Progenitor cell of endocrine pancreas (in vitro differentiated cells): ENCODE data around the gene HYDIN. TPM values are rescaled to one million over a fixed set of nuclear protein-coding genes. Genes with fewer than 3 reads are reported as not detected.
A peak's percentile ranks its signal among the peaks of the same experiment; 100 is the strongest.

ENCODE experiments used
- DNase-seq: peaks from one replicate; pipeline ENCODE4 v3.0.0; 2021; ENCODE audit warnings: low spot score; ENCODE audit not compliant: unreplicated experiment
- H3K27ac Mint-ChIP-seq: 2 replicates; pipeline ENCODE4 v1.8.0; 2021; ENCODE audit warnings: mild to moderate bottlenecking, moderate library complexity, mixed read lengths
- H3K27me3 Mint-ChIP-seq: 2 replicates; pipeline ENCODE4 v1.8.0; 2021; ENCODE audit warnings: mixed read lengths
- H3K36me3 Mint-ChIP-seq: 2 replicates; pipeline ENCODE4 v1.8.0; 2022; ENCODE audit warnings: mixed read lengths; ENCODE audit not compliant: insufficient read depth
- H3K4me1 Mint-ChIP-seq: 2 replicates; pipeline ENCODE4 v1.8.0; 2021; ENCODE audit warnings: low read depth, mixed read lengths
- H3K4me3 Mint-ChIP-seq: 2 replicates; pipeline ENCODE4 v1.8.0; 2021; ENCODE audit warnings: low read depth, mild to moderate bottlenecking, moderate library complexity, mixed read lengths
- H3K9me3 Mint-ChIP-seq: 2 replicates; pipeline ENCODE4 v1.8.0; 2021; ENCODE audit warnings: low read depth, mixed read lengths
- total RNA-seq: library from RNA; stranded (reverse); gene quantifications from 2 replicates; pipeline ENCODE4 v1.2.1, GENCODE V29; 2021
- TF ChIP-seq, protein P1 (sequence below): fragments of 200-600 bp; sonication (generic); IDR thresholded peaks from one replicate; pipeline ENCODE4 v1.5.0; 2021; ENCODE audit warnings: antibody characterized with exemption, mild to moderate bottlenecking; ENCODE audit not compliant: unreplicated experiment

HYDIN gene
- total RNA-seq, 1 donor from 2014 or later = 21.7 TPM

DNA sequence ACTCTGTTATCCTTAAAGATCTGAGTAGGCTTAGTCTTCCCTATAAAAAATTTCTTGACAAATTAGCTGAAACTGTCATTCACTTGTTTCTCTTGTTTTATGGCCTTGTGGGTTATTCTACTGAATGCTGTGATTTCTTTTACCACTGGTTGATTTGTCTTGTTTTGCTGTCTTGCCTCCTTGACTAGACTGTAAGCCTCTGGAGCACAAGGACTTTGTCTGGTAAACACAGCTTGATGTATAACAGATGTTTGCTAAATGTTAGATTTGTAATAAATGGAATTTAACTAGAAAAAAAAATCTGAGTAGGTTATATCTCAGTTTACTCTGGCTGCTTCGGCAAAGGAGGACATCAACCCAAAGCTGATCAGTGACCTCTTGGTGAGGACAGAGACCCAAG, 451.2 kb downstream of the HYDIN start:
- no peaks in the 10 kb centered on the region for H3K27me3 Mint-ChIP-seq
- peaks cover 20% of the 10 kb centered on the region for H3K36me3 Mint-ChIP-seq
- no peaks in the 10 kb centered on the region for H3K4me1 Mint-ChIP-seq
- H3K4me3 Mint-ChIP-seq = no peak overlapping the region
- DNase-seq = no peak
- no peak overlapping the region for H3K27ac Mint-ChIP-seq
- no peaks in the 10 kb centered on the region for H3K9me3 Mint-ChIP-seq
- TF ChIP-seq, protein P1, sequence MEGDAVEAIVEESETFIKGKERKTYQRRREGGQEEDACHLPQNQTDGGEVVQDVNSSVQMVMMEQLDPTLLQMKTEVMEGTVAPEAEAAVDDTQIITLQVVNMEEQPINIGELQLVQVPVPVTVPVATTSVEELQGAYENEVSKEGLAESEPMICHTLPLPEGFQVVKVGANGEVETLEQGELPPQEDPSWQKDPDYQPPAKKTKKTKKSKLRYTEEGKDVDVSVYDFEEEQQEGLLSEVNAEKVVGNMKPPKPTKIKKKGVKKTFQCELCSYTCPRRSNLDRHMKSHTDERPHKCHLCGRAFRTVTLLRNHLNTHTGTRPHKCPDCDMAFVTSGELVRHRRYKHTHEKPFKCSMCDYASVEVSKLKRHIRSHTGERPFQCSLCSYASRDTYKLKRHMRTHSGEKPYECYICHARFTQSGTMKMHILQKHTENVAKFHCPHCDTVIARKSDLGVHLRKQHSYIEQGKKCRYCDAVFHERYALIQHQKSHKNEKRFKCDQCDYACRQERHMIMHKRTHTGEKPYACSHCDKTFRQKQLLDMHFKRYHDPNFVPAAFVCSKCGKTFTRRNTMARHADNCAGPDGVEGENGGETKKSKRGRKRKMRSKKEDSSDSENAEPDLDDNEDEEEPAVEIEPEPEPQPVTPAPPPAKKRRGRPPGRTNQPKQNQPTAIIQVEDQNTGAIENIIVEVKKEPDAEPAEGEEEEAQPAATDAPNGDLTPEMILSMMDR = no peak

DNA sequence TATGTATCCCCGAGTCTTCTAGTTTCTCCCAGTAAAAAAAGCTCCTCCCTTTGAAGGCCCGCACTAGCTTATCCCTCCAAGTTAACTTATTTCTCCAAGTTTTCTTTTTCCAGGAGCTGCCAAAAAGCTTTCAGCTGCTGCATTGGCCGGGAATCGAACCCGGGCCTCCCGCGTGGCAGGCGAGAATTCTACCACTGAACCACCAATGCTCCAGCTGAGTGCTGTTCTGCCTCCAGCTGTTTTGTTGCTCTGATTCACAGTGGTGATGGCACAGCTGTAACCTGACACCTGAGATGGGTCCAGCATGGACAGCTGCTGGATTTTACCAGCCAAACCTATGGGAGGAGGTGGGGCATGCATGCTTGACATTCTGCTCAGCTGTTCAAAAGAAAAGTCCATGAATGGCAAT, 451.6 kb downstream of the HYDIN start:
- peaks cover 21% of the 10 kb centered on the region for H3K36me3 Mint-ChIP-seq
- H3K27me3 Mint-ChIP-seq = no peaks in the 10 kb centered on the region
- H3K4me3 Mint-ChIP-seq = no peak overlapping the region
- TF ChIP-seq, protein P1 = no peak
- no peaks in the 10 kb centered on the region for H3K9me3 Mint-ChIP-seq
- DNase-seq = no peak
- peak overlapping the region; percentile 45 for H3K27ac Mint-ChIP-seq
- no peaks in the 10 kb centered on the region for H3K4me1 Mint-ChIP-seq

DNA sequence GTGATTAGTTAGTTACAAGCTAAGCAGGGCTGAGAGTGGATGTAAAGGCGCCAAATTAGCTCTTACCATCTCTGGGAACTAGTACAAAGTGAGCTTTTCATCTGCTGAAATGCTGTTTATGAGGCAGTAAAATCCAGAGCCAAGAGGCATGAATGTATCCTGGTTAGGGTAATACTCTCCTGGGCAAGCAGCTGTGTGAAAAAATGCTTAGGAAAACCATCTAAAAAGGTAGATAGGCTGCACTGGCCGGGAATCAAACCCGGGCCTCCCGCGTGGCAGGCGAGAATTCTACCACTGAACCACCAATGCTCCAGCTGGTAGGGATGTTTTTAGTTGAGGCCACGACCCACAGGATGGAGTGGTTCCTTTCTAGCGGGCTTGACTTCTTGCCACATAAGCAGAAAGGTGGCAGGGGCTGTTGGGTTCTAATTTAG, 452.5 kb downstream of the HYDIN start:
- no peak for DNase-seq
- TF ChIP-seq, protein P1 = no peak
- Mint-ChIP-seq H3K27ac (peak overlapping the region; percentile 1), H3K27me3 (no peaks in the 10 kb centered on the region), H3K9me3 (no peaks in the 10 kb centered on the region), H3K4me3 (no peak overlapping the region), H3K4me1 (no peaks in the 10 kb centered on the region), H3K36me3 (peaks cover 23% of the 10 kb centered on the region)

DNA sequence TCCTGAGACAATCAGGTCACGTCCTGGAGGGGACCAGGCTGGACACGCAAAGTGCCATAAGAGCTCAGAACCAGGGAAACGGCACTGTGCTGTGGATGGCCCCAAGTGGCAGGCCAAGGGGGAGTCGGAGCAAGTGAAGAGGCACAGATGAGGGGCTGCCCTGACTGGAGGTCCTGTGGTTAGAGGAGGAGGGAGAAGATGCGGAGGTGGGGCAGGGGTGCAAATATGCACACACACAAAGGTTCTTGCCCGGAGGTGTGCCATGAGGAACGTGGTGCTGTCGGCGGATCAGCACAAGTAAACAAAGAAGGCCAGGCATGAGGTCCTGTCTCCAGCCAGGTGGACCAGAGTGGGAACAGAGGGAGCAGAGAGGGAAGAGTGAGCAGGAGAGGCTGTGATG, 453.0 kb downstream of the HYDIN start:
- no peaks in the 10 kb centered on the region for H3K4me1 Mint-ChIP-seq
- no peaks in the 10 kb centered on the region for H3K9me3 Mint-ChIP-seq
- peaks cover 18% of the 10 kb centered on the region for H3K36me3 Mint-ChIP-seq
- TF ChIP-seq, protein P1 = no peak
- no peak overlapping the region for H3K4me3 Mint-ChIP-seq
- no peaks in the 10 kb centered on the region for H3K27me3 Mint-ChIP-seq
- DNase-seq = no peak
- H3K27ac Mint-ChIP-seq = peak overlapping the region; percentile 1

DNA sequence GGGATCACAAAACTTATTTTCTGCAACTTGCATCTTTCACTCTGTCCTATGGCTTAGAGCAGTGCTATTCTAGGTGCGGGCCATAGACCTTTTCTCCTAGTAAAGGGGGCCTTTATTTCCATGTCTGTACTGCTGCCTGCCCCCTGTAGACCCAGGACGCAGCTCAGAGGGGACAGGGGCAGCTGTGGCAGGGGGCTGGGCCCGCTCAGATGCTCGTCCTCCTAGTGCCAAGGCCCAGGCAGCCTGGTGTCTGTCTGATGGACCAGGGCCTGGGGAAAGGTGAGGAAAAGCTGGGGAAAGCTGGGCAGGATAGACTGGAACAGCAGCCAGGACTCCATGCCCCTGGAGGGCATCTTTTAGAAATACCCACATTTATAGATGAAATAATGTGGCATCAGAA, 455.1 kb downstream of the HYDIN start:
- Mint-ChIP-seq H3K27ac (no peak overlapping the region), H3K4me1 (no peaks in the 10 kb centered on the region), H3K4me3 (no peak overlapping the region), H3K9me3 (no peaks in the 10 kb centered on the region), H3K36me3 (peaks cover 8% of the 10 kb centered on the region), H3K27me3 (no peaks in the 10 kb centered on the region)
- no peak for DNase-seq
- TF ChIP-seq, protein P1 = no peak
